H1 (cell line): Measurements from ENCODE around the gene RYR3. TPM values are rescaled to one million over a fixed set of nuclear protein-coding genes. Genes with fewer than 3 reads are reported as not detected.

Experiments
- CTCF ChIA-PET: fragments of 300-600 bp; sonication (Branson Sonifier 250); formaldehyde crosslinking; loops from one replicate; lab custom pipeline; 2021; ENCODE audit not compliant: partially characterized antibody; lab: Charles Lee
- POLR2A ChIA-PET: fragments of 300-600 bp; sonication (Branson Sonifier 250); formaldehyde crosslinking; loops from one replicate; lab custom pipeline; 2021; ENCODE audit warnings: inconsistent platforms; ENCODE audit not compliant: partially characterized antibody; lab: Charles Lee
- DNase-seq, 2 experiments: peaks; one replicate each; pipeline versions ENCODE4 v3.0.0 to v3.0.0-alpha.2; 2010 to 2022; ENCODE audit warnings: low spot score in 2 of 2, low read depth in 1 of 2, mixed read lengths in 1 of 2
- FAIRE-seq: peaks from 2 replicates; lab custom pipeline; 2011; peaks lifted over from hg19 to GRCh38; lab: Jason Lieb, UNC
- H2AFZ ChIP-seq: 2 replicates; pipeline ENCODE4 v1.8.1; 2012; ENCODE audit warnings: low read length, inconsistent platforms
- H2AK5ac ChIP-seq: 2 replicates; pipeline ENCODE4 v1.6.1; 2013; ENCODE audit warnings: low read depth, low read length
- H2BK120ac ChIP-seq: replicated peaks from 2 replicates; pipeline ENCODE3; 2013; ENCODE audit warnings: low read depth, low read length, inconsistent platforms
- H2BK12ac ChIP-seq: 2 replicates; pipeline ENCODE4 v1.6.1; 2013; ENCODE audit warnings: low read depth, low read length
- H2BK15ac ChIP-seq: 2 replicates; pipeline ENCODE4 v1.6.1; 2013; ENCODE audit warnings: low read length
- H2BK20ac ChIP-seq: 2 replicates; pipeline ENCODE4 v1.6.1; 2013; ENCODE audit warnings: low read length
- H2BK5ac ChIP-seq: 2 replicates; pipeline ENCODE4 v1.6.1; 2013; ENCODE audit warnings: low read depth, low read length
- H3K14ac ChIP-seq: 2 replicates; pipeline ENCODE4 v1.6.1; 2013; ENCODE audit warnings: inconsistent platforms; ENCODE audit not compliant: insufficient read length
- H3K18ac ChIP-seq: 2 replicates; pipeline ENCODE4 v1.6.1; 2013; ENCODE audit warnings: low read length; ENCODE audit errors: extremely low read depth
- H3K23ac ChIP-seq: 2 replicates; pipeline ENCODE4 v1.6.1; 2013; ENCODE audit warnings: inconsistent platforms; ENCODE audit not compliant: insufficient read length
- H3K23me2 ChIP-seq: 2 replicates; pipeline ENCODE4 v1.6.1; 2013; ENCODE audit warnings: low read depth, low read length
- H3K27ac ChIP-seq: 2 replicates; pipeline ENCODE4 v1.6.1; 2011; ENCODE audit warnings: low read depth, low read length, inconsistent platforms
- H3K27me3 ChIP-seq, 4 experiments: replicated peaks in 1 of 4; 1 replicate in 1 of 4; 2 replicates in 3 of 4; pipeline versions ENCODE4 v1.6.1 to v1.8.1; 2011 to 2013; ENCODE audit warnings: low read length in 3 of 4, mild to moderate bottlenecking in 3 of 4, inconsistent platforms in 2 of 4, mixed read lengths in 2 of 4, moderate library complexity in 1 of 4; ENCODE audit not compliant: control insufficient read depth in 3 of 4, insufficient read depth in 3 of 4; ENCODE audit errors: extremely low read depth in 1 of 4
- H3K36me3 ChIP-seq, 4 experiments: 2 replicates each; pipeline versions ENCODE4 v1.6.1 to v1.8.1; 2011 to 2013; ENCODE audit warnings: mild to moderate bottlenecking in 4 of 4, low read length in 3 of 4, moderate library complexity in 2 of 4, control low read depth in 1 of 4, inconsistent platforms in 1 of 4; ENCODE audit not compliant: insufficient read depth in 4 of 4, control insufficient read depth in 2 of 4
- H3K4ac ChIP-seq: replicated peaks from 2 replicates; pipeline ENCODE3; 2013; ENCODE audit warnings: low read length, low read depth, mixed read lengths, inconsistent platforms; ENCODE audit not compliant: insufficient read length
- H3K4me1 ChIP-seq, 4 experiments: replicated peaks in 1 of 4; 1 replicate in 1 of 4; 2 replicates in 3 of 4; pipeline versions ENCODE4 v1.6.1 to v1.8.1; 2011 to 2013; ENCODE audit warnings: low read length in 3 of 4, inconsistent platforms in 2 of 4, mixed read lengths in 1 of 4; ENCODE audit not compliant: insufficient read depth in 4 of 4, control insufficient read depth in 3 of 4
- H3K4me2 ChIP-seq, 2 experiments: 2 replicates each; pipeline versions ENCODE4 v1.6.1 to v1.8.1; 2011 to 2013; ENCODE audit warnings: low read depth in 2 of 2, low read length in 2 of 2, control low read depth in 1 of 2, inconsistent platforms in 1 of 2, mild to moderate bottlenecking in 1 of 2; ENCODE audit not compliant: insufficient read depth in 1 of 2
- H3K4me3 ChIP-seq, 4 experiments: fragments of 200-600, 300-600 bp in 1 of 4; sonication (generic), shearing (Covaris generic), sonication (Bioruptor Twin) in 1 of 4; 2 replicates each; pipeline versions ENCODE4 v1.5.1 to v1.8.1; 2011 to 2016; ENCODE audit warnings: low read length in 4 of 4, low read depth in 3 of 4, control low read depth in 2 of 4, inconsistent platforms in 2 of 4, mild to moderate bottlenecking in 2 of 4, mixed read lengths in 1 of 4, moderate library complexity in 1 of 4; ENCODE audit not compliant: insufficient read depth in 2 of 4; ENCODE audit errors: extremely low read depth in 1 of 4
- H3K56ac ChIP-seq: replicated peaks from 2 replicates; pipeline ENCODE3; 2013; ENCODE audit warnings: low read depth, mild to moderate bottlenecking, mixed read lengths, low read length, inconsistent platforms; ENCODE audit not compliant: insufficient read length
- H3K79me1 ChIP-seq: 2 replicates; pipeline ENCODE4 v1.6.1; 2013; ENCODE audit warnings: low read depth, low read length, control low read depth
- H3K79me2 ChIP-seq, 2 experiments: 2 replicates each; pipeline versions ENCODE4 v1.6.1 to v1.8.1; 2012 to 2013; ENCODE audit warnings: low read length in 2 of 2, mild to moderate bottlenecking in 2 of 2, inconsistent platforms in 1 of 2; ENCODE audit not compliant: insufficient read depth in 2 of 2, control insufficient read depth in 1 of 2
- H3K9ac ChIP-seq, 4 experiments: replicated peaks in 1 of 4; 1 replicate in 1 of 4; 2 replicates in 3 of 4; pipeline versions ENCODE4 v1.6.1 to v1.8.1; 2011 to 2013; ENCODE audit warnings: low read depth in 3 of 4, low read length in 3 of 4, control low read depth in 2 of 4, mild to moderate bottlenecking in 2 of 4, moderate library complexity in 2 of 4, inconsistent platforms in 1 of 4; ENCODE audit errors: extremely low read depth in 1 of 4
- H3K9me3 ChIP-seq, 2 experiments: 2 replicates each; pipeline versions ENCODE4 v1.6.1 to v1.8.1; 2012 to 2013; ENCODE audit warnings: mild to moderate bottlenecking in 2 of 2, moderate library complexity in 2 of 2, control low read depth in 1 of 2, inconsistent platforms in 1 of 2, low read depth in 1 of 2, low read length in 1 of 2, mixed read lengths in 1 of 2; ENCODE audit not compliant: insufficient read depth in 2 of 2
- H4K20me1 ChIP-seq, 2 experiments: replicated peaks in 1 of 2; 2 replicates each; pipeline versions ENCODE3 to v1.8.1; 2011 to 2013; ENCODE audit warnings: inconsistent platforms in 2 of 2, low read length in 2 of 2, mild to moderate bottlenecking in 1 of 2; ENCODE audit not compliant: insufficient read depth in 2 of 2, control insufficient read depth in 1 of 2
- H4K5ac ChIP-seq: 2 replicates; pipeline ENCODE4 v1.6.1; 2013; ENCODE audit warnings: low read length, low read depth, mixed read lengths, inconsistent platforms; ENCODE audit not compliant: insufficient read length
- H4K8ac ChIP-seq: 2 replicates; pipeline ENCODE4 v1.8.0; 2013; ENCODE audit warnings: mild to moderate bottlenecking, moderate library complexity, low read length, inconsistent platforms; ENCODE audit not compliant: insufficient read depth; ENCODE audit errors: extremely low read depth
- H4K91ac ChIP-seq: replicated peaks from 2 replicates; pipeline ENCODE3; 2013; ENCODE audit warnings: low read length, mixed read lengths, inconsistent platforms; ENCODE audit not compliant: insufficient read length
- CREB1 ChIP-seq: IDR thresholded peaks from 2 replicates; pipeline ENCODE4 v1.6.1; 2012; ENCODE audit warnings: inconsistent platforms
- SAP30 ChIP-seq: fragments of 300-600 bp; sonication (generic); IDR thresholded peaks from 2 replicates; pipeline ENCODE4 v1.7.1; 2012; ENCODE audit warnings: low read length, moderate library complexity, mild to moderate bottlenecking, inconsistent platforms; ENCODE audit not compliant: insufficient read depth, insufficient replicate concordance
- whole genome bisulfite sequencing, 2 experiments: shearing (Covaris generic) in 1 of 2; methylation state at CpG; one replicate each; pipeline versions ENCODE4 v1.1.6 to v1.1.7; 2013 to 2015; ENCODE audit warnings: low lambda C conversion rate in 2 of 2, mixed read lengths in 2 of 2, inconsistent platforms in 1 of 2, low coverage in 1 of 2, missing lambda C conversion rate in 1 of 2; ENCODE audit not compliant: insufficient replicate concordance in 2 of 2, insufficient coverage in 1 of 2, insufficient read length in 1 of 2; ENCODE audit errors: extremely low coverage in 1 of 2, missing lambda C conversion rate in 1 of 2; 5-methylcytosine and 5-hydroxymethylcytosine counted together
- polyA plus RNA-seq, 7 experiments: library from polyadenylated mRNA; depleted of rRNA in 3 of 7; stranded (reverse) in 5 of 7; unstranded in 2 of 7; fragments of >200 nt in 5 of 7; fragments of 200-250 nt in 2 of 7; gene quantifications; 1 replicate in 5 of 7; 2 replicates in 1 of 7; 4 replicates in 1 of 7; pipeline versions ENCODE4 v1.2.1 to v1.2.3, GENCODE V29; 2011 to 2013; ENCODE audit warnings: missing spikeins in 2 of 7, mixed read lengths in 2 of 7
- total RNA-seq: library from RNA; stranded (reverse); fragmentation: NEBNext Ultra II Directional; extraction: Animal tissue kit (Norgen Biotek cat#: 25700); gene quantifications from 2 replicates; pipeline ENCODE4 v1.2.1, GENCODE V29; 2021

The RYR3 gene
- total and polyA plus RNA-seq, 2 of the 8 experiments (the other 6 are each of a cell fraction or from before 2014, with no cell fraction given), result 0.33 to 3.4 TPM

GRCh38 chr15:33326908-33327307 lies 16.1 kb downstream of the RYR3 start:
- DNase-seq (no peak), FAIRE-seq (no peak)
- H3K14ac ChIP-seq, result no peak overlapping the region
- H2AK5ac ChIP-seq, result no peak overlapping the region
- H3K36me3 ChIP-seq, result no peaks in the 10 kb centered on the region
- no peak overlapping the region for H3K18ac ChIP-seq
- no peaks in the 10 kb centered on the region for H3K79me2 ChIP-seq
- H4K91ac ChIP-seq, result no peak overlapping the region
- no peak overlapping the region for H2BK15ac ChIP-seq
- no peak overlapping the region for H2BK12ac ChIP-seq
- H2BK120ac ChIP-seq, result no peak overlapping the region
- no peak overlapping the region for H4K8ac ChIP-seq
- no peaks in the 10 kb centered on the region for H3K9me3 ChIP-seq
- H3K4me3 ChIP-seq, result no peak overlapping the region
- no peaks in the 10 kb centered on the region for H3K27me3 ChIP-seq
- H3K79me1 ChIP-seq, result no peaks in the 10 kb centered on the region
- ChIA-PET POLR2A (no interaction called here), CTCF (interaction anchor here (0.6 kb wide), 1 partner anchor 32 kb away, joined by 4 read pairs; no protein-coding TSS in a partner anchor)
- WGBS, 2 experiments, result 91% methylated on average over 2 of the region's 2 CpGs; no CpG with 5 or more reads in 1 of the 2 experiments
- no peak overlapping the region for H3K9ac ChIP-seq
- H3K4ac ChIP-seq, result no peak overlapping the region
- H3K56ac ChIP-seq, result no peak overlapping the region
- TF ChIP-seq SAP30 (no peak), CREB1 (no peak)
- no peak overlapping the region for H3K23ac ChIP-seq
- no peak overlapping the region for H2BK5ac ChIP-seq
- no peak overlapping the region for H3K4me2 ChIP-seq
- no peak overlapping the region for H4K5ac ChIP-seq
- H2AFZ ChIP-seq, result no peak overlapping the region
- no peaks in the 10 kb centered on the region for H3K4me1 ChIP-seq
- H4K20me1 ChIP-seq, result no peaks in the 10 kb centered on the region
- no peak overlapping the region for H2BK20ac ChIP-seq
- H3K23me2 ChIP-seq, result no peaks in the 10 kb centered on the region
- H3K27ac ChIP-seq, result no peak overlapping the region
